ENCODE measurements around the gene RRM2. TPM values are rescaled to one million over a fixed set of nuclear protein-coding genes. Genes with fewer than 3 reads are reported as not detected.
A peak's percentile ranks its signal among the peaks of the same experiment; 100 is the strongest.

Gene RRM2
- total RNA-seq, 1 experiment from 2014 or later: 330 TPM

GRCh38 chr2:10124538-10125045, 2.1 kb downstream of the RRM2 start:
- no peaks in the 10 kb centered on the region for H3K9me2 ChIP-seq (ENCODE audit: insufficient read depth)
- BruUV-seq (replicated peaks): no TSS peak
- H3K9me3 ChIP-seq (ENCODE audit: control insufficient read depth in 1 of 2, insufficient read depth in 1 of 2, low read depth in 1 of 2, low read length in 2 of 2): no peaks in the 10 kb centered on the region
- H2AFZ ChIP-seq (ENCODE audit: low read depth, low read length, poor library complexity, severe bottlenecking): no peak overlapping the region
- H3K9ac ChIP-seq (ENCODE audit: low read length): peak overlapping the region; percentile 99
- intact Hi-C loops (cut with micrococcal nuclease): loop anchor here (1.0 to 10.0 kb wide), 5 partner anchors 180 to 544 kb away; partner anchors contain the start of gene HPCAL1
- peak in 2 of 3 experiments; percentile 40 to 60; a peak in 4 of 6 replicates for TF ChIP-seq CTCF (IDR thresholded peaks at IDR 0.05 in 2 of 3, conservative IDR thresholded peaks at IDR 0.05 in 1 of 3; ENCODE audit: borderline replicate concordance in 1 of 3, insufficient read depth in 1 of 3, low read depth in 2 of 3, low read length in 2 of 3)
- TF ChIP-seq TCF7L2 (IDR thresholded peaks at IDR 0.05; ENCODE audit: borderline replicate concordance, extremely low read depth, insufficient read depth, insufficient read length): no peak
- peaks cover 29% of the 10 kb centered on the region; the same call in 1 of the 2 replicates for H4K20me1 ChIP-seq (ENCODE audit: insufficient read depth)
- peak overlapping the region; percentile 88; the same call in 1 of the 2 replicates for H3K4me2 ChIP-seq (ENCODE audit: low read length)
- no peak overlapping the region for H3K27ac ChIP-seq (ENCODE audit: low read depth, low read length)
- peaks cover 15 to 35% of the 10 kb centered on the region in 2 experiments; a peak in 3 of 4 replicates for H3K4me1 ChIP-seq (ENCODE audit: control insufficient read depth in 1 of 2, insufficient read depth in 2 of 2, low read length in 2 of 2)
- no peaks in the 10 kb centered on the region for H3K27me3 ChIP-seq (ENCODE audit: insufficient read depth, low read length)
- RAD21 ChIA-PET (ENCODE audit: low non-redundant PET in 1 of 2, low total read pairs in 2 of 2, uncharacterized antibody in 2 of 2, unreplicated experiment in 2 of 2): interaction anchor here (0.6 to 1.5 kb wide), 3 partner anchors 308 to 310 kb away, joined by 3 to 7 read pairs (median 5); no protein-coding TSS in a partner anchor
- H3K36me3 ChIP-seq (ENCODE audit: control insufficient read depth in 1 of 2, insufficient read depth in 2 of 2, low read length in 2 of 2): peaks cover 22 to 63% of the 10 kb centered on the region in 2 experiments
- CTCF ChIA-PET: interaction anchor here (0.8 to 3.5 kb wide), 9 partner anchors 9 to 313 kb away, joined by 3 to 55 read pairs (median 4); no protein-coding TSS in a partner anchor
- no peak overlapping the region; a peak in 1 of 4 replicates for H3K4me3 ChIP-seq (replicated peaks in 1 of 2; ENCODE audit: low read depth in 1 of 2, low read length in 2 of 2)
- peaks cover 86% of the 10 kb centered on the region for H3K79me2 ChIP-seq (ENCODE audit: insufficient read depth, low read length)
- ATAC-seq (no peak), DNase-seq (ENCODE audit: low read depth, low spot score) (no peak)
- POLR2A ChIA-PET: interaction anchor here (0.8 to 3.2 kb wide), 4 partner anchors 10 to 310 kb away, joined by 3 to 12 read pairs (median 8); no protein-coding TSS in a partner anchor

All from HCT116 (cell line).